Measurements from ENCODE around the gene LRRC27.
"Not testable (repeated sequence)": the region's sequence is repeated elsewhere in the genome, so short reads cannot be mapped to it uniquely, and the experiment has no call there.

LRRC27 gene

GRCh38 chr10:132314881-132315280 lies 17.1 kb upstream of the LRRC27 start:
- DNase-seq, result not testable (repeated sequence)

GRCh38 chr10:132316133-132316532 lies 15.9 kb upstream of the LRRC27 start:
- peak in 1 of 2 donors; percentile 36 for DNase-seq

- not testable (repeated sequence) for DNase-seq
Observed at GRCh38 chr10:132317477-132317876, 14.5 kb upstream of the LRRC27 start.

GRCh38 chr10:132319853-132320653 lies 11.9 kb upstream of the LRRC27 start:
- DNase-seq, result peak; percentile 80 to 82

GRCh38 chr10:132320654-132321469 lies 11.1 kb upstream of the LRRC27 start:
- no peak for DNase-seq

GRCh38 chr10:132321726-132322125 lies 10.3 kb upstream of the LRRC27 start:
- DNase-seq, result no peak

GRCh38 chr10:132322586-132323048 lies 9.4 kb upstream of the LRRC27 start:
- DNase-seq, result peak; percentile 34 to 63

- DNase-seq, result no peak
Observed at GRCh38 chr10:132324186-132324585, 7.8 kb upstream of the LRRC27 start.

- no peak for DNase-seq
Observed at GRCh38 chr10:132326344-132326889, 5.6 kb upstream of the LRRC27 start.

- DNase-seq, result no peak
Observed at GRCh38 chr10:132326925-132327324, 5.1 kb upstream of the LRRC27 start.

GRCh38 chr10:132328106-132328505 lies 3.9 kb upstream of the LRRC27 start:
- no peak for DNase-seq

- no peak for DNase-seq
Observed at GRCh38 chr10:132328738-132329137, 3.3 kb upstream of the LRRC27 start.

- peak; percentile 59 to 69 for DNase-seq
Observed at GRCh38 chr10:132329565-132330485, 2.2 kb upstream of the LRRC27 start.

GRCh38 chr10:132330486-132330833 lies 1.5 kb upstream of the LRRC27 start:
- no peak for DNase-seq

GRCh38 chr10:132332433-132332754 lies 401 bp downstream of the LRRC27 start:
- peak; percentile 61 to 66 for DNase-seq

- DNase-seq, result no peak
Observed at GRCh38 chr10:132333386-132333785, 1.4 kb downstream of the LRRC27 start.

GRCh38 chr10:132334631-132335188 lies 2.7 kb downstream of the LRRC27 start:
- DNase-seq, result no peak

GRCh38 chr10:132335189-132336063 lies 3.4 kb downstream of the LRRC27 start:
- peak; percentile 76 to 89 for DNase-seq

GRCh38 chr10:132336064-132336746 lies 4.2 kb downstream of the LRRC27 start:
- DNase-seq, result no peak

- DNase-seq, result peak; percentile 29 to 46
Observed at GRCh38 chr10:132336919-132337407, 5.0 kb downstream of the LRRC27 start.

All from inflammatory macrophage (primary cell).